ENCODE measurements around the gene RMDN2.

DNA sequence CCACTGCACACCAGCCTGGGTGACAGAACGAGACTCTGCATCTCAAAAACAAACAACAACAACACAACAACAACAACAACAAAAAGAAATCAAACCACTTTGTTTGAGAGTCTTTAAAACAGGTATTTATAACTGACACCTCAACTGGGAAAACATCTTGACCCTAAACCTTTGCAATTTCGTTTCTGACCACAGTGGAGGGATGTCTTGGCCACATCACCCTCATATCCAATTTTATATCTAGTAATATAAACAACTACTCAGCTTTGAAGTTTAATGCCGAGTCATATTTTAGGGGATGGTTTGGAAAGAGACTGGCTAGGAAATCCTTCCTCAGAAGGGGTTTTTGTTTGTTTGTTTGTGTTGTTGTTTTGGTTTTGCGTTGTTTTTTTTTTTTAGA, 37.8 kb upstream of the RMDN2 start:
- TF ChIP-seq POLR2A (IDR thresholded peaks at IDR 0.05; ENCODE audit: low read length) (no peak), GATA1 (IDR thresholded peaks at IDR 0.05; ENCODE audit: low read depth, low read length) (no peak)
